IPS DF 4.7 (cell line): ENCODE data around the gene USP13.
"Not testable (repeated sequence)": the region's sequence is repeated elsewhere in the genome, so short reads cannot be mapped to it uniquely, and the experiment has no call there.

ENCODE experiments used
- DNase-seq: peaks from one replicate; pipeline ENCODE4 v3.0.0-alpha.2; 2013; ENCODE audit warnings: low spot score; ENCODE audit errors: extremely low read depth

Gene USP13

DNA sequence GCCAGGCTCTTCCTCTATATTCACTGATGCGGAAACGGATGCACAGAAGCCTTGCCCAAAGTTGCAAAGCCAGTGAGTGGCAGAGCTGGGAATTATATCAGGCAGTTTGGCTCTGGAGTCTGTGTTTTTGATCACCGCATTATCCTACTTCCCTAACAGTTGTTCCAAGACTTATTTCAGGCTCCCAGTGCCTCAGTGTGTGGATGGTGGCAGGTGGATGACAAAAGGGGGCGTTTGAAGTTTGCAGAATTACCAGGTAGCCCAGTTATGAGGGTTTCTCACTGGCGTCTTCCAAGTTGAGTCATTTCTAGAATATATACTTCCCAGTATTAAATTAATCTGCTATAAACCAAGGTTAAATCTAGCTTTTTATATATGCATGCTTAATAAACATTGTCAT lies 81.0 kb downstream of the USP13 start:
- DNase-seq: no peak

GRCh38 chr3:179734497-179735281 lies 81.8 kb downstream of the USP13 start:
- no peak for DNase-seq

GRCh38 chr3:179735321-179735720 lies 82.5 kb downstream of the USP13 start:
- no peak for DNase-seq

- DNase-seq: no peak
Measured at GRCh38 chr3:179738998-179739397, 86.2 kb downstream of the USP13 start.

DNA sequence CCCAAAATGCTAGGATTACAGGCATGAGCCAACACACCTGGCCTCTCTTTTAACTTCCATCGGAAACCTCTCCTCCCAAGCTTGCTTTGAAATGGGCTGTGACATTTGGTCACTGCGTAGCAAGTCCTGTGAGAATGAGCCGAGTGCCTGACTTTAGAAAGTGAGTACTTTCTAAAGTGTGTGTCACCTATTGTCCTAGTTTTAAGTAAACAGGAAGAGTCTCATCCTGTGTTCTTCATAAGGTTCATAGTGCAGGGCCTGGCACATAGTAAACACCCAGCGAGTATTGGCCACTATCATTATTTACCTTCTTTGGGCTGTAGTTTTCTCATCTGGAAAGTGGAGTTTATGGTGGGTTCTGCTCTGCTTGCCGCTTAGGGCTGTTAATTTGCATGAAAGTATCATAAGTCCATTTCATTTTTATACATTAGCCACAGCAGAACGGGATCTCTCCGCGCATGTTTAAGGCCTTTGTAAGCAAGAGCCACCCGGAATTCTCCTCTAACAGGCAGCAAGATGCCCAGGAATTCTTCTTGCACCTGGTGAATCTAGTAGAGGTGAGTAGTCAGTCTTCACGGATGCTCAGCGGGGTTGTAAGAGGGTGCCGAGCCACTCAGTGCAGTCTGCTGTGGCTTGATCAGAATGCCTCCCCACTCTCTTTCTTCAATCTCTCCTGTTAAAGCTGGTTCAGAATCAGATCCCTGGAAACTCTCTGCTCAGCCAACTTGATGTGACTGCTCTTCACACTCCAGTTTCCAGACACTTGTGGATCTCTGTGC lies 87.2 kb downstream of the USP13 start:
- no peak for DNase-seq

DNA sequence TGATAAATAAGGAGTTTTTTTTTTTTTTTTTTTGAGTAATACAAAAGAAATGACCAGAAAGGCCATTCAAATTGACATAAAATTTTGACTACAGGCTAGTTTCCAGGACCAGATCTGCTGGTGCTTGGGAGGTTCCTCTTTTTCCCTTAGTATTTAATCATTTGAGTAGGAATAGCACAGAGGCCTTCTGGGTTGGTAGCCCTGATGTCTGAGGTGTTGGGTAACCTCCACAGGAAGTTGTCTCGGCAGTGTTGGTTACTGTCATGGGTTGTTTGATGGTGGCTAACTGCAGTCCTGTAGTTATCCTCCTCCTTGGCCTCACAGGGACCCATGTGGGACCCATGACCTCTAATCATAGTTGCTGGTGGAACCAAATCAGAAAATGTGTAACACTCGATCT lies 91.1 kb downstream of the USP13 start:
- DNase-seq: no peak

- no peak for DNase-seq
Measured at GRCh38 chr3:179744667-179745066, 91.8 kb downstream of the USP13 start.

- DNase-seq: no peak
Measured at GRCh38 chr3:179745079-179745478, 92.2 kb downstream of the USP13 start.

DNA sequence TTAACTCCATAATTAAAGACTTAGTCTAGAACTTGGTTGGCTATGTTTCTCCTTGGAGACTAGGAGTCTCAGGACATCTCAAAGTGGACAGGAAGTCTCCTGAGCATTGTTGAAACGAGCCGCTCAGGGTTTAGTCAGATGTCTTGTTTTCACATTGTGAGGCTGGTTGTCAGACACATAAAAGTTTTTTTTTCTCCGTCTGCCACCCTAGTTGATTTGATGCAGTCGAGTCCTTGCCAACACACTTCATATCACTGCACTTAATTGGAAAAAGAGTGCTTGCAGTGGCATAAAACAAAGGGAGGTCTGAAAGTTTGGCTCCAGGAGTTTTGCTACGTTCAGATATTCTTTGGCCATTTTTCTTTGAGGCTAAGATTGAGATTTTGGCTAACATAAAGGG lies 92.9 kb downstream of the USP13 start:
- DNase-seq: no peak

- no peak for DNase-seq
Measured at GRCh38 chr3:179750720-179751328, 98.0 kb downstream of the USP13 start.

DNA sequence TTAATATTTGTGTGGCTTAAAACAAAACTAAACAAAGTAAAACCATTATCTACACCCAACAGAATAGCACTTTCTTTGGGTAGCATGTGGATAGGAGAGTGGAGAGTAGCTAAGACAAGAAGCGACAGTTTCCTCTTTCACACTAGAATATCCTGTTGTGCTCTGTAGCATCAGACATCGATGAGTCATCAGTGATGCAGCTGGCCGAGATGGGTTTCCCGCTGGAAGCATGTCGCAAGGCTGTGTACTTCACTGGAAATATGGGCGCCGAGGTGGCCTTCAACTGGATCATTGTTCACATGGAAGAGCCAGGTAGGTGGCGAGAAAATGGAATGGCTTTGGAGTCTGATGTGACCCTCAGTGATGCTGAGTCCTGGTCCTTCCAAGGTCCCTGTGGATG lies 108.1 kb downstream of the USP13 start:
- DNase-seq: no peak

- DNase-seq: no peak
Measured at GRCh38 chr3:179765396-179765795, 112.6 kb downstream of the USP13 start.

DNA sequence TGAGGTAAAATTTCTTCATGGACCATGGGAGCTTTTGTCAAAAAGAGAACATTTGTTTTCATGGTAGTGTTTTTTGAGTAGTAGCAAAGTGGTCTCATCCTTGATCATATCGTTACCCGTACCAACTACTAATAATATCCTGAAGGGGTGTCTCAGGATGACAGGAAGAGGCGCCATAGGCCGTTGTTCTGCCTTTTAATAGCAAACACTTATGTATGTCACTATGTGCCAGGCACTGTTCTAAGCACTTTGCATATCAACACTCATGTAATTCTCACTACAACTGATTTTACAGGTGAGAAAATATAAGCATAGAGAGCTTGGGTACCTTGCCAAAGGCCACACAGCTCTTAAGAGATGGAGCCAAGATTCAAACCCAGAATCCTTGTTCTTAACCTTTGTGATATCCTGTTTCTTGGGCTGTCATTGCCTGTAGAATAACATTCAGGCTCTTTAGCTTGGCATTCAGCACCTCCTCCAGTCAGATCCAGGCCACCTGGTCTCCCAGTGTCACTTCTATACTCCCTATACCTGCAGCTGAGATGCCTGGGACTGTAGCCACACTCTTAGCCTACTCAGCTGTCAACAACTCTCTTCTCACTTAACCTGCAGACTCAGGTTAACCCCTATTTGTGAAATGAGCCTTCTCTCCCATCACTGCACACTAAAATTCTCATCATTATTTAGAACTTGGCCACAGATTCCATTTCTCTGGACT lies 113.7 kb downstream of the USP13 start:
- DNase-seq: no peak

GRCh38 chr3:179768080-179768479 lies 115.2 kb downstream of the USP13 start:
- peak; percentile 25 for DNase-seq

DNA sequence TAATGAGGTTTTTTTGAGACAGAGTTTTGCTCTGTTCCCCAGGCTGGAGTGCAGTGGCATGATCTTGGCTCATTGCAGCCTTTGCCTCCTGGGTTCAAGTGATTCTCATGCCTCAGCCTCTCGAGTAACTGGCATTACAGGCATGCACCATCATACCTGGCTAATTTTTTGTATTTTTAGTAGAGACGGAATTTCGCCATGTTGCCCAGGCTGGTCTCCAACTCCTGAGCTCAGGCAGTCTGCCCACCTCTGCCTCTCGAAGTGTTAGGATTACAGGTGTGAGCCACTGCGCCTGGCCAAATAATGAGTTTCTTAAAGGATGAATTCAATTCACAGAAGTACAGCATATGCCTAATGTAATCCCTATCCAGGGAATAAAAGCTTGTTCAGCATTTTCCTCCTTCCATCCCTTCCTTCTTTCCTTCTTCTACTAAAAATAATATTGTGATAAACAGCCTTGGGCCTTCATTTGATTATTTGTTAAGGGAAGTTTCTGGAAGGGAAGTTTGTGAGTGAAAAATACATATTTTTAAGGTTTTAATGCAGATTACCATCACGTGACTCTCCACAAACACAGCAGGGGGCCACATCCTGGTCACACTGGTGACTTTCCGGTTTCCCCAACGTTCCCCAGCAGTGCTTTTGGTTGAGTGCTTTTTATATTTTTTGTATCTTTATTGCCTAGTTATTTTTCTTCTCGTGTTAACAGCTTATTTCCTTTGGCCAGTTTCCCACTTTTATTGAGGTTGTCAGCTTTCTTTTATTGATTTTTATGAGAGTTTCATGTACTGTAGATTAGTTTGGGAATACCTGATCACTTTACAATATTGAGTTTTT lies 116.8 kb downstream of the USP13 start:
- DNase-seq: no peak

GRCh38 chr3:179771797-179772196 lies 119.0 kb downstream of the USP13 start:
- DNase-seq: no peak

DNA sequence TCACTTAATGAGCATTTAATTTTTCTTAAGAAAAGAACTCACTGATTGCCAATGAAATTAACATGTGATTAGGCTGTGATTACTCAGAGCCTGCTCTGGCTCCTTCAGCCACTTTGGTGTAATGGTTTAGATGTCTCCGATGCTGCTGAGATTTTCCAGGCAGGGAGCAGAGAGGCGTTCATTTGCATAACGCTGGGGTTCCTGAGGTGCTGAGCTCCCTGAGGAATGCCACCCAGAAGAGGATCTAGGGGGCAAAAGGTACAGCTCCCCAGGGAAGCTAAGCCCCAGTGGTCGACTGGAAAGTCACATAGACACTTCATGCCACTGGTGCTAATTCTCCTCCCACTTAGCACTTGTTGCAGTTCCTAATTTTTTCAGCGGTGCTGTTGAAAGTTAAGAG lies 119.5 kb downstream of the USP13 start:
- no peak for DNase-seq

- no peak for DNase-seq
Measured at GRCh38 chr3:179775416-179776122, 122.7 kb downstream of the USP13 start.

- not testable (repeated sequence) for DNase-seq
Measured at GRCh38 chr3:179782841-179783240, 130.0 kb downstream of the USP13 start.

DNA sequence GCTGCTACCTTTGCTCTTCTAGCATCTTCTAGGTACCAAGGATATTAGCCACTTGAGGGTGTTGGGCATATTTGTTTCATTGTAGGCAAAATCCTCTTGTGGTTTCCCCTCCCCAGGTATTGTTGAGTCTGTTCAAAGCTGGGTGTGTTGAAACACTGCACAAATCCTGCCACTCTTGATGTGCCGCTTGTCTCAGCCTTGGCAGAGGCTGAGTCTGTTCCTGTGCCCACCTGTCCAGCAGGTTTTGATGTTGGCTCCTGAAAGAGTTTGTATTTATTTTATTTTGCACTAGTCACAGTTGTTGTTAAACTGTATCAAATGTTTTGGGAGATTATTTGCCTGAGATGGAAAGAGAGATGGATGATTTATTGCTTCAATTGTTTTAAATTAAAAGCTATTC lies 136.2 kb downstream of the USP13 start:
- DNase-seq: no peak
